SH-SY5Y (cell line): ENCODE measurements around the gene JAM3.

ENCODE experiments used
- GATA2 ChIP-seq: IDR thresholded peaks from 2 replicates; pipeline ENCODE4 v1.6.1; 2011; ENCODE audit warnings: mild to moderate bottlenecking, low read depth, low read length
- GATA3 ChIP-seq: IDR thresholded peaks from 2 replicates; pipeline ENCODE4 v1.6.1; 2011; ENCODE audit warnings: low read depth, mild to moderate bottlenecking, low read length, moderate library complexity

DNA sequence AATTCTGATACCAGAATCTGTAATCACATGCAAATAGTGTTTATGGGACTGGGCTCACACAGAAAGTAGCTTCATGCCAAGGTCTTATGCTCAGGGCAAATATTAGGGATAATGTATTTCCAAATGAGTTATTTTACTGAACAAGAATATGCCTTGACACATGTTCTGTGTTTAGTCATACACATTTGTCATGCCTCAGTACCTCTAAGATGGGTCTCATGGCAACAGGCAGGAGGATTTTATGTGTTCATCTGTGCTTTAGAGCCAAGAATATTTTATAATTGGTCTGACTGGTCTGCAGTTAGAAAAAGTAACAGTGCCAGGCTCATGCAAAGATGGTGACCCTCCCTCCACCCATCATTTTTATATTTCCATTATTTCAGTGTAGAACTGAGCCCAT is 49.1 kb downstream of the JAM3 start:
- TF ChIP-seq GATA2 (no peak), GATA3 (no peak)
